Activated T-cell treated with anti-CD3 and anti-CD28 coated beads for 1 hour (primary cell): Measurements from ENCODE around the gene ZNF77.
"Not testable (repeated sequence)": the region's sequence is repeated elsewhere in the genome, so short reads cannot be mapped to it uniquely, and the experiment has no call there.

Experiments used
- DNase-seq: peaks from one replicate; pipeline ENCODE4 v3.0.0-alpha.2; 2020; ENCODE audit warnings: low read depth

ZNF77 gene

DNA sequence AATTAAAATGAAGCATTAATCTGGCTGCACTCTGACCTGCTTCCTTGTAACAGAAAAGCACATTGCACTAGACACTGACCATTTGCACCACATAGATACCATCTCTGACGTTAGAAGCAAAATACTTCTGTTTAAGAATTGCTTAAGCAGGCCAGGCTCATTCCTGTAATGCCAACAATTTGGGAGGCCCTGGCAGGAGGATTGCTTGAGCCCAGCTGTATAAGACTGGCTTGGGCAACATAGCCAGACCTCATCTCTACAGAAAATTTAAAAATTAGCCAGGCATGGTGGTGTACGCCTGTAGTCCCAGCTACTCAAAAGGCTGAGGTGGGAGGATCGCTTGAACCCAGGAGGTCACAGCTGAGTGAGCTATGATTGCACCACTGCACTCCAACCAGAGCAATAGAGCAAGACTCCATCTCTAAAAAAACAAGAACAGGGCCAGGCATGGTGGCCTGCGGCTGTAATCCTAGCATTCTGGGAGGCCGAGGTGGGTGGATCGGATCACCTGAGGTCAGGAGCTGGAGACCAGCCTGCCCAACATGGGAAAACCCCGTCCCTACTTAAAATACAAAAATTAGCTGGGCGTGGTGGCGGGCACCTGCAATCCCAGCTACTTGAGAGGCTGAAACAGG, 25.5 kb upstream of the ZNF77 start:
- no peak for DNase-seq

DNA sequence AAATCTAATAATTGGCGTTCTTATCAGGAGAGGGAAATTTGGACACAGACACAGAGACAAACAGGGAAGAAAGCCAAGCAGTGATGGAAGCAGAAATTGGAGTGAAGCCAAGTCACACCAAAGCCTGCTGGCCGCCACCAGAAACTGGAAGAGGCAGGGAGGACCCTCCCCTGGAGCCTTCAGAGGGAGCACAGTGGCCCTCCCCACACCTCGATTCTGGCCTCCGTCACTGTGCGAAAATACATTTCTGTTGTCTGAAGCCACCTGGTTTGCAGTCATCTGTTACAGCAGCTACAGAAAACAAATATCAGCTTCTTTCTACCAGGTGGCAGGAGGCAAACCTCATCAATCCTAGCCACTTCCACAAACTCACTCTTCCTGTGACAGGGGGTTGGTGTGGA, 24.3 kb upstream of the ZNF77 start:
- DNase-seq = no peak

DNA sequence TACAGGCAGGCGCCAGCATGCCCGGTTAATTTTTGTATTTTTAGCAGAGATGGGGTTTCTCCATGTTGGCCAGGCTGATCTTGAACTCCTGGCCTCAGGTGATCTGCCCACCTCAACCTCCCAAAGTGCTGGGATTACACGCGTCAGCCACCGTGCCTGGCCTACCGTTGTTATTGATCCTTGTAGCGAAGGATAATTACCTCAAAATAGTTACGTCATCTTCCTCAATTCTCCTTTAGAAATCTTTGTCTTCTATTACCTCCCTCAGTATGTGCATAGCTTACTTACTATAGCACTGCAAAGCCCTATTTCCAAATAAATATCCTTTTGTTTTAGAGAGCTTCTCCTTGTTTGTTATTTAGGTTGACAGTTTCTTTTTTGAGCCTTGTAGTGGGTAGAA, 23.2 kb upstream of the ZNF77 start:
- no peak for DNase-seq

DNA sequence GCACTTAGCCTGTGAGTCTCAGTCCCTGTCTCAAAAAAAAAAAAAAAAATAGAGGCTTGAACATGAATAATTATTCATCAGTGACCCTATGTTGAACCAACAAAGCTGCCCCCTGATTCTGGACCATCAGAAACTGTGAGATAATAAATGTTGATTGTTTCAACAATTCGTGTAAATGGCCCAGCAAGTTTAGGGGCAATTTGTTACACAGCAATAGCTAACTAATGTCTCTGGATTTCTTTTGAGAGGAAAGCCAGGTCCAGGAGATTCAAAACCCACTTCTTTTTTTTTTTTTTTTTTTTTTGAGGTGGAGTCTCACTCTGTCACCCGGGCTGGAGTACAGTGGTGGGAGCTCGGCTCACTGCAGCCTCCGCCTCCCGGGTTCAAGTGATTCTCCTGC, 20.1 kb upstream of the ZNF77 start:
- no peak for DNase-seq

DNA sequence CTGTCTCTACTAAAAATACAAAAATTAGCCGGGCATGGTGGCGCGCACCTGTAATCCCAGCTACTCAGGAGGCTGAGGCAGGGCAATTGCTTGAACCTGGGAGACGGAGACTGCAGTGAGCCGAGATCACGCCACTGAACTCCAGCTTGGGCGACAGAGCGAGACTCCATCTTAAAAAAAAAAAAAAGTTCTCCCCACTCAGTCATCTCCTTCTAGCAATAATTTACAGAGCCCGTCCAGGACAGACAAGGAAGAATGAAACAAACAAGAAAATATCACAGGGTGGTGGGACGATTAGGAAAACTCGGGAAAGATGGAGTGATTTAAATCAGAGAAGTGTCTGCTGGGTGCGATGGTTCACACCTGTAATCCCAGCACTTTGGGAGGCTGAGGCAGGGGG, 18.9 kb upstream of the ZNF77 start:
- DNase-seq = not testable (repeated sequence)

DNA sequence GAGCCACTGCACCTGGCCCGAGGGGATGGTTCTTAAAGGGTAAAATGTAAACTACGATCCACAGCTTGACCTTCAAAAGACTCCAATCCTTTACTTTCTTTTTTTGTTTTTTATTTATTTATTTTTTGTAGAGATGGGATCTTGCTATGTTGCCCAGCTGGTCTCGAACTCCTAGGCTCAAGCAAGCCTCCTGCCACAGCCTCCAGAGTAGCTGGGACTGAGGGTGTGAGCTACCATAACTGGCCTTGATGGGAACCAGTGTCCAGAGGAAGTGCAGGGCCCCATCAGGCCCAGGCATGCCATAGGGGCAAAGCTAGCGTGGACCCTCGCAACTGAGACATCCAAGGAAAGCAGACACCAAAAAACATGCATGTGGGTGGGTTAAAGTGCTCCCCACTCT, 18.4 kb upstream of the ZNF77 start:
- DNase-seq = no peak

DNA sequence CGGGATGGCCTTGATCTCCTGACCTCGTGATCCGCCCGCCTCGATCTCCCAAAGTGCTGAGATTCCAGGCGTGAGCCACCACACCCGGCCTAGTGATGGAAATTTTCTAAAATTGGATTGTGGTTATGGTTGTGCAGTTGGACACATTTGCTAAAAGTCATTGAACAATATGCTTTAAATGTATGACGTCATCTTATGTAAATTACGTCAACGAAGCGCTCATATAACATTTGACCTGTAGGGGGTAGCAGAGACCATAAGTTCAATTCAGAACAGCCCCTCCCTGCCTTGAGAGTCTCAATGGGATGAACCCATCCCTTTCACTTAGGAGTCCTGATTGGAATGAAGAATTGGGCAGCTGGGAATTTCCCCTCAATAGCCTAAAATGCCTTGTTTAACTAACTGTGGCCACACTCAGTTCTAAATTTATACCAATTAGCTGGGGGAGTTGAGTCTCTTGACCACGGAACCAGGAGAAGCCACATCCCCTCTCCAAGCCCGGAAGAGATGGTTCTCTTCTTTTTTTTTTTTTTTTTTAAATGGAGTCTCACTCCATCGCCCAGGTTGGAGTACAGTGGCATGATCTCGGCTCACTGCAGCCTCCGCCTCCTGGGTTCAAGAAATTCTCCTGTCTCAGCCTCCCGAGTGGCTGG, 17.4 kb upstream of the ZNF77 start:
- DNase-seq = peak; percentile 11

DNA sequence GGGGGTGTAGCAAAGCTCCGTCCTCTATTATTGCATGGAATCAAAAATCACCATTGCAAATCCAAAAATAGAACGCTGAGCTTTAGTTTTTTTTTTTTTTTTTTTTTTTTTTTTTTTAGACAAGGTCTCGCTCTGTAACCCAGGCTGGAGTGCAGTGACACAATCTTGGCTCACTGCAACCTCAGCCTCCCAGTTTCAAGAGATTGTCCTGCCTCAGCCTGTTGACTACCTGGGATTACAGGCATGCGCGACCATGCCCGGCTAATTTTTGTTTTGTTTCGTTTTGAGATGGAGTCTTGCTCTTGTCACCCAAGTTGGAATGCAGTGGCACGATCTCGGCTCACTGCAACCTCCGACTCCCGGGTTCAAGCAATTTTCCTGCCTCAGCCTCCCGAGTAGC, 15.3 kb upstream of the ZNF77 start:
- no peak for DNase-seq

DNA sequence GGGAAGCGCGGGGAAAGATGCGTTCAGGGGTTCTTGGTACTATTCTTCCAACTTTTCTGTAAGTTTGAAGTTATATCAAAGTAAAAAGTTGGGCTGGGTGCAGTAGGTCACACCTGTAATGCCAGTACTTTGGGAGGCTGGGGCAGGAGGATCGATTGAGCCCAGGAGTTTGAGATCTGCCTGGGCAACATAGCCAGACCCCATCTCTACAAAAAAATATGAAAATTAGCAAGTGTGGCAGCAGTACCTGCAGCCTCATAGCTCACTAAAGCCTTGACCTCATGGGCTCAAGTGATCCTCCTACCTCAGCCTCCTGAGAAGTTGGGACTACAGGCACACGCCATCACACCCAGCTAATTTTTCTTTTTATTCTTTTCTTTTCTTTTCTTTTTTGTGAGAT, 12.4 kb upstream of the ZNF77 start:
- no peak for DNase-seq

DNA sequence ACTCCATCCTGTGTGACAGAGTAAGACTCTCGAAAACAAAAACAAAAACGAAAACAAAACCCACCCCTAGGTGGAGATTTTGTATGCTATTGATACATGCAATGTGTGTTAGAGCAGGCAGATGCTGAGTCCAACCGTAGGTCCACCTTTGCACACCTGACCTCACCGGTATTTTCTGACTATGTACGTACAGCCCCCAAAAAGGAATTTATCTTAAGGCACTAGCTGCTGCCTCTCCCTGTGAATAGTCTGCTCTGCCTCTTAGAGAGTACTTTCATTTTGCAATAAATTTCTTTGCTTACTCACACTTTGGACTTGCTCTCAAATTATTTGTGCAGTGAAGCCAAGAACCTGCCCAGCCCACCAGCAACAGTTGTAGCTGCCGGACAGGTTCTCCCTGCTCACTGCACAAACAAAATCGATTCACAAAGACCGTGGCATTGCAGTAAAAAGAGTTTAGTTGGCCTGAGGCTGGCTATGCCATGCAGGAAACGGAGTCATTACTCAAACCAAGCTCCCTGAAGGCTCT, 8.2 kb upstream of the ZNF77 start:
- no peak for DNase-seq

DNA sequence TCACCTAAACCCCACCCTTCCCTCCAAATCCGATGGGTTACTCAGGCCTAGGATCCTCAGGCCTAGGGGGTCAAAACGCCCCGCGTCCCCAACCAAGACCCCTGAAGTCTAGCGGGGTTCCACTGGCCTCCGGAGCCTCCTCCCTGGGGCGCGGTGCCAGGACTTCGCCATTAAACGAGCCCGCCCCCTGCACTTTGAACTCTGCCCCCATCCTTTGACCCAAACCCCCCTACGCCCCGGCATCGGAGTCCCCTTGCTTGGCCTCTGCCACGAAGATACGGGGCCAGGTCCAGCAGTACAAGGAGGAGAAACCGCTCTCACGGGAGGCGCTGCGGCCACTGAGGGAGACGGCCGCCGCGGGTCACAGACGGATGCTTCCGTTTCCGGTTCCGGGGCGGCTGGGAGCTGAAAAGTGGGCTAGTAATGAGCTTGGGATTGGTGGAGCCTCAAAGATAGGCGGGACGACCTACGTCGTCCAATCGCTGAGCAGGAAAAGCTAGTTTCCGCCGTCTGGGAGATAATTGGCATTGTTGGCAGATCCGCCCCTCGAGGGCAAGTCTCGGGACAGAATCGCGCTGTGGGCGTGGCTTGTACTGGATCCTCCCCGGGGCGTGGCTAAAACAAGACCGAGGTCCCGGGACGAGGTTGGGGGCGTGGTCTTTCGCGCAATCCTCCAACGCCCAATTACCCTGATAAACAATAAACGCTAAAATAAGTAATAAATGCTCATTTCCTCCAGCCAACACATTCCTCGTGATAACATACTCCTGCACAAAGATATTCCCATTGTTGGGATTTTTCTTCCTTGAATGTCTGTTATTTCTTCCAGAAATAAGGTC, 5.7 kb upstream of the ZNF77 start:
- DNase-seq = peak; percentile 100

DNA sequence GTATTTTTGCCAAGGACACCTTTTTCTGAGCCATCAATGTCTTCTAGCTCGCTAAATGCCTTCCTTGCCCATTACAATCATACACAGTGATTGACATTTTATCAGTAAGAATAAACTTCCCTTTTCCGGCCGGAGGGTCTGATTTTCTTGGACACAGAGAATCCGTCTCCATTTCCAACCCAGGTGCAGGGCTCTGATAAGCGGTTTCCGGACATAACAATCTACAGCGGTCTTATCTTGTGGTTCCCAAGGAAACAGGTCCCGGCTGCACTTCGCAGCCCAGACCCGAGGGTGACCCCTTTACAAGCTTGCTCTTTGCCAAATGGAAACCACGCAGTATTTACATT, 5.1 kb upstream of the ZNF77 start:
- no peak for DNase-seq

DNA sequence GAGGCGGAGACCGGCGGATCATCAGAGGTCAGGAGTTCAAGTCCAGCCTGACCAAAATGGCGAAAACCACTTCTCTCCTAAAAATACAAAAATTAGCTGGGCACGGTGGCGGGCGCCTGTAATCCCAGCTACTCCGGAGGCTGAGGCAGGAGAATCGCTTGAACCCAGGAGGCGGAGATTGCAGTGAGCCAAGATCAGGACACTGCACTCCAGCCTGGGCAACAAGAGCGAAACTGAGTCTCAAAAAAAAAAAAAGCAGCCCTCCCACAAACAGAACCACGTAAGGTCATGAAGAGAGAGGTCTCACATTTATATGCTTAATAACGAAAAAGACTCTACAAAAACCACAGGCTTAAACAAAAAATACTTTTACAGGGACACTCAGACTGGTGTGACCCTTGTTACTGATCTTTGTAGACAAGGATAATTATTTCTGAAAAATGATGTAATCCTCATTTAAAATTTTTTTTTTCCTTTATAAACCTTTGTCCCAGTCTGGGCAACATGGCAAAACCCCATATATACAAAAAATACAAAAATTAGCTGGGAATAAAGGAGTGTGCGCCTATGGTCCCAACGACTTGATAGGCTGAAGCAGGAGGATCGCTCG, 909 bp upstream of the ZNF77 start:
- DNase-seq = no peak

DNA sequence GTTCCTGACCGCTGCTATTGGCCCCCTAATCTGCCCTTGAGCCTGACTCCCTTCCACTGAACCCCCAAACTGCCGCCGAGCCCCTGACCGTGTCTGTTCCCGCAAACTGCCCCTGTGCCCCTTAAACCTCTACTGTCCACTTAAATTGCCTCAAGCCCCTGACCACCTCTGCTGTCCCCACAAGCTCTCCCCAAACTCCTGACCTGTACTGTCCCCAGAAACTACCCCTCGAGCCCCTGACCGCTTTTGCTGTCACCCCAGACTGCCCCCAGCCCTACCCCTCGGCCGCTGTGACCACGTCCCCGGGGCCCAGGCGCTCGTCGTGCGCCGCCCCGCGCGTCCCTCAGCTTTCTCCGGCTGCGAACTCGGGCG, 382 bp downstream of the ZNF77 start:
- DNase-seq = no peak

DNA sequence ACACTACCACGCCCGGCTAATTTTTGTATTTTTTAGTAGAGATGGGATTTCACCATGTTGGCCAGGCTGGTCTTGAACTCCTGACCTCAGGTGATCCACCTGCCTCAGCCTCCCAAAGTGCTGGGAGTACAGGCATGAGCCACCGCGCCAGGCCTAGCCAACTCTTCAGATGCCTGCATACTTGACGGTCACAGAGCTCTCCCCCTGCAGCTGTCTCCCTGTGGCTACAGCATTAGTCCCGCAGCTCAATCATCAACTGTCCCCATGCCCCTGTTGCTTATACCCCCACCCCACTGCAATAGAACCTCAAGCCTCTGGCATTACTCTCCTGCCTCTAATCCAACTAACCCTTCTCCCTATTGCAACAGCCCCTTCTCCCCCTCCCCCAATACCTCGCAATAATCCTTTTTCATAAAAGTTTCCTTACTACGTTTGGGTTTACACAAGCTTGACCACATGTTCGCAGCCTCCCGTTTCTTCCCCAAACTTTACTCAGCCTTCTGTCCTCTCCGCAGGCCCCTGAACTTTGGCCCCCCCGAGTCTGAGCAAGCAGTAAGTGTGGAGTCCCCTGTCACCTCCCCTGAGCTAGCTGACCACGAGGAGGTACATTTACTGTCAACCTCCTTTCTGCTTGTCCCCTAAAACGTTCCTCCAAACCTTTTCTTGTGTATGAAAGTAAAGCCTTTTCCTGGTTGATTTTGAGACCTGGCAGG, 1.7 kb downstream of the ZNF77 start:
- no peak for DNase-seq

DNA sequence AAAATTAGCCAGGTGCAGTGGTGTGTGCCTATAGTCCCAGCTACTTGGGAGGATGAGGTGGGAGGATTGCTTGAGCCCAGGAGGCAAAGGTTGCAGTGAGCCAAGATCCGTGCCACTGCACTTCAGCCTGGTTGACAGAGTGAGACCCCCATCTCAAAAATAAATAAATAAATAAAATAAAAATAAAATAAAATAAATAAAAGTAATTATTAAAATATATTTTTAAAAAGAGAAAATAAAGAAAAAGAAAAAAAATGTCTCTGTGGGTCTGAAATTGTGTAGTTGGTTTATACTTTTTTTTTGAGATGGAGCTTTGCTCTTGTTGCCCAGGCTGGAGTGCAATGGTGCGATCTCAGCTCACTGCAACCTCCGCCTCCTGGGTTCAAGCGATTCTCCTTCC, 8.9 kb downstream of the ZNF77 start:
- DNase-seq = not testable (repeated sequence)

DNA sequence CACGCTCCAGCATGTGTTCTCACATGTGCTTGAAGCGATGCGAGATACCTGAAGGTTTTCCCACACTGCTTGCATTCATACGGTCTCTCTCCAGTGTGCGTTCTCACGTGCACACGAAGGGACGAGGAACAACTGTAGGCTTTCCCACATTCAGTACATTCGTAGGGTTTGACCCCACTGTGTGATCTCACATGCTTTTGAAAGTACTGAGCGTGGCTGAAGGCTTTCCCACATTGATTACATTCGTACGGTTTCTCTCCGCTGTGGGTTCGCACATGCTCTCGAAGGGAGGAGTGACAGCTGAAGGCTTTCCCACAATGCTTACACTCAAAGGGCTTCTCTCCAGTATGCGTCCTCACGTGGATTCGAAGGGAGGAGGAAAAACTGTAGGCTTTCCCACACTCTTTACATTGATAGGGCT, 11.3 kb downstream of the ZNF77 start:
- no peak for DNase-seq

DNA sequence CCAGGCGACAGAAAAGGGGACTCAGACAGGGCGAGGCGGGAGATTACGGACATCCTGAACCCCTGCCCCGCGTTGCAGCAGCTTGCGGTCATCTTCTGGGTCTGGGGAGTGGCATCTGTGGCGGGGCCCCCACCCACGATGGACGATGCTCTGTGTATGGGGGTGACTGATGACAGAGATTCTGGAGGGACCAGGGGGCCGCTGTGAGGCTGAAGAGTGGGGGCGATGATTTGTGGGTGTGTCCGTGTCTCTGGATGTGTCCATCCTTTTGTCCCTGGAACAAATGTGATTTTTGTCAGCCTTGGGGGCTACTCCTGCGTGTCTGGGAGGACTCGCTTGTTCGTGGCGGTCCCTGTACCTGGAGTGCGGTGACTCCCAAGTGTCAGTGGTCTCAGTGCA, 17.7 kb downstream of the ZNF77 start:
- no peak for DNase-seq

DNA sequence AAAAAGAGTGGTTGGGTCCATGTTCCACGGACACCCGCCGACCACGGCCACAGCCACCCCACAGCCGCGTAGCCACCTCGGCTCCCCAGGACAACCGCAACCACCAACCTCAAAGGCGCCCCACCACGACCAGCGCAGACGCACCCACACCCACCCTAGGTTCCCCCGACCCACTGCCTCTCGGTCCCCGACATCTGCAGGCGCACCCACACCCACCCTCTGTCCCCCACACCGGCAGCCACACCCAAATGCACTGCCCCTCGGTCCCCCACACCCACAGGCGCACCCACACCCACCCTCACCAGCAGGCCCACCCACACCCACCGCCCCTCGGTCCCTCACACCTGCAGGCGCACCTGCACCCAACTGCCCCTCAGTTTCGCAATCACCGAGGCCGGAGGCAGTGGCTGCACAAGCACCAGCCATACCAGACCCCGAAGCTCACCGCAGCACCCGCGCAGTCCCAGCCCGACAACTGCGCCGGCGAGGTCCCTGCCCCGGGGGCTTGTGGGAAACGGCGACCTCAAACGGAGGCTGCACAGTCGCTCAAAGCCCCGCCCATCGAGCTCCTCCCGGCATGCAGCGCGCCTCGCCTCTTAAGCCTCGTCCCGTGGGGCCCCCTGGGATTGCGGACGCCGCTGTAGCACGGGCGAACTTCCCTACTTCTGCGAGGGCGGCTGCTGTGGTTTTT, 18.3 kb downstream of the ZNF77 start:
- no peak for DNase-seq

DNA sequence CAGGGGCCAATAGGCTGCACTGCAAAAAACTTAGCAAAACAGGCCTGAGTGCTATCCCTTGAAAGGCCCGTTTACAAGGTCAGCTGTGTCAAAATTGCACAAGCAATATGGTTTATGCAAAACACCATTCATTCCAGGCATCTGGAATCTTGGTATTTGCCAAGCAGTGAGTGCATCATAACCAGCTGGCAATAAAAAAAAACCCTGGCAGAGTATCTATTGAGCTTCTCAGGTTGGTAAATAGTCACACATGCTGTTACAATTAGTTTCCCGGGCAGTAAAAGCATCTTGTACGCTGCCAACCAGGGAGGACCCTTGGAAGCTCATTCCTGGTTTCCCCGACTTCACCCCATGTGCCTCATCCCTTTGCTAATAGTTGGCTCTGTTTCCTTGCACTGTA, 21.3 kb downstream of the ZNF77 start:
- no peak for DNase-seq

DNA sequence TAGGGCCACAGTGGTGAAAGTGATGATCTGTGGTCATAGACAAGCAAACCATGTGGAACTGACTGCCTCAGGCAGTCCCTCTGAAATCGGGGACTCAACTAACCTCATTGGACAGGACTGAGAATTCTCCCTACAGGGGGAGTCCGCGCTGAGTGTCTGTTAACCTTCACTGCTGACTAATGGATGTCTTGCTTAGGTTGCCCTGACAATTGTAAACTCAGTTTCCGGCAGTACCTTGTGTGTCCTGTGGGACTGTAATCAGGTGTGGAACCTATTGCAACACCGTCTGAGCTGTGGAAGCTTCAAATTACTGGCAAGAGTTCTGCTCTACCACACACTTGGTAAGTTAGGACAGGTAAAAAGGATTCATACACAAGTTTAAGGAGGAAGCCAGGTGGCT, 21.8 kb downstream of the ZNF77 start:
- no peak for DNase-seq
